Gastroesophageal sphincter (tissue), 3 donors: ENCODE measurements around the gene HSF4.

ENCODE experiments used
- CTCF ChIP-seq, 4 experiments: fragments of 200-600 bp in 2 of 4; fragments of 450-650 bp in 2 of 4; sonication (generic) in 1 of 4; IDR thresholded peaks; one replicate each; pipeline ENCODE4 v1.5.1; 2017 to 2019; ENCODE audit warnings: antibody characterized with exemption in 4 of 4, mild to moderate bottlenecking in 2 of 4, moderate library complexity in 2 of 4
- EP300 ChIP-seq: sonication (generic); formaldehyde crosslinking; IDR thresholded peaks from one replicate; pipeline ENCODE4 v1.6.1; 2017; ENCODE audit warnings: antibody characterized with exemption, mild to moderate bottlenecking
- POLR2A ChIP-seq, 2 donors: fragments of 450-650 bp; IDR thresholded peaks; one replicate each; pipeline ENCODE4 v1.6.1; 2017; ENCODE audit warnings: antibody characterized with exemption in 2 of 2, mild to moderate bottlenecking in 2 of 2, moderate library complexity in 1 of 2

GRCh38 chr16:67208154-67208896, 43.8 kb downstream of the HSF4 start:
- TF ChIP-seq CTCF (IDR thresholded peaks at IDR 0.05) (no peak), EP300 (no peak), POLR2A (IDR thresholded peaks at IDR 0.05) (no peak)
